ENCODE results near the gene ZCCHC7. TPM values are rescaled to one million over a fixed set of nuclear protein-coding genes. Genes with fewer than 3 reads are reported as not detected.
"Not testable (repeated sequence)": the region's sequence is repeated elsewhere in the genome, so short reads cannot be mapped to it uniquely, and the experiment has no call there.

The ZCCHC7 gene
- polyA plus RNA-seq, 1 donor from 2014 or later = 10.9 TPM

DNA sequence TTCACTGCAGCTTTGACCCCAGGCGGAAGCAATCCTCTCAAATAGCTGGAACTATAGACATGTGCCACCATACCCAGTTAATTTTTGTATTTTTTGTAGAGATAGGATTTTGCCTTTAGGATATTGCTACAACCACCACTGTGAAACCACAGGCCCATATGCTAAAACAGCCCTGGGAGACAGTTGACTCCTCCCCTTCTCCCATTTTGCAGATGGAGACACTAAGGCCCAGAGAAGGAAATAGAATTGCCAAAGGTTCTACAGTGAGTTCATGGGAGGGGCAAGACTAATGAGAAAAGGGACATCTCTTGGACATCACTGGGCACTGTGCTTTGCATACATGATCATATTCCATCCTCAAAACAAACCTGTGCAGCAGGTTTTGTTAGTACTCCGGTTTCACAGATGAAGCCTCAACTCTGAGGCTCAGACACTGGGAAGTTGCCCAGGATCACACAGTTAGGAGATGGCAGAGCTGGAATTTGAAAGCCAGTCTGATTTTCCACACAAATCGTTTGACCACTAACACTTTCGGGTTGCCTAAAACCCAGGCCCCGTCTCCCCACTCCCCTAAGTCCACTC is 27.6 kb upstream of the ZCCHC7 start:
- not testable (repeated sequence) for H3K9me3 ChIP-seq (ENCODE audit: low read length); H3K27ac ChIP-seq (ENCODE audit: low read length); H3K4me3 ChIP-seq (ENCODE audit: low read length); H3K27me3 ChIP-seq (ENCODE audit: insufficient read depth, low read depth, low read length); H3K79me2 ChIP-seq (replicated peaks; ENCODE audit: insufficient read depth, low read length); H3K4me2 ChIP-seq (ENCODE audit: low read length); H2AFZ ChIP-seq (ENCODE audit: low read depth, low read length); H3K36me3 ChIP-seq (ENCODE audit: insufficient read depth, low read length); H3F3A ChIP-seq (ENCODE audit: insufficient read depth, low read length, poor library complexity, severe bottlenecking); H3K9me2 ChIP-seq (ENCODE audit: insufficient read depth, low read length); H3K9ac ChIP-seq (ENCODE audit: low read length); H4K20me1 ChIP-seq (ENCODE audit: insufficient read depth)

DNA sequence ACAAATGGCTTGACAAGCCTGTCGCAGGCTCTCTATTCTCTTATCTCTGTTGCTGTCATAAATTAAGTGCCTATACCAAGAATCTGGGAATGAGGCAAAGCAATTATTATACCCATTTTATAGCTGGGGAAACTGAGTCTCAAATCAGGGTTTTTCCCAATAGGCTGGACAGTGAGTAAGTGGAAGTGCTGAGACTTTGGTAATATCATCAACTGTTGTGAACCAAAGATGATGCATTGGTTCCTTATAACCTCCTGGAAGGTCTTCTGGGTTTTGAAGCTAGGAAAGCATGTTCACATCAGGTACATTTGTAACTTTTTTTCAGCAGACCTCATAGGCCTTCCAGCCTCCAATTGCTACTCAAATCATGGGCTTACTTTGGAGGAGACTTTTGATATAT is 25.6 kb upstream of the ZCCHC7 start:
- Histone ChIP-seq H3K79me2 (replicated peaks; ENCODE audit: insufficient read depth, low read length) (no peaks in the 10 kb centered on the region), H3K9ac (ENCODE audit: low read length) (no peak overlapping the region), H3K4me2 (ENCODE audit: low read length) (no peak overlapping the region), H3K27ac (ENCODE audit: low read length) (no peak overlapping the region), H3K36me3 (ENCODE audit: insufficient read depth, low read length) (no peaks in the 10 kb centered on the region), H3K27me3 (ENCODE audit: insufficient read depth, low read depth, low read length) (no peaks in the 10 kb centered on the region), H3F3A (ENCODE audit: insufficient read depth, low read length, poor library complexity, severe bottlenecking) (no peaks in the 10 kb centered on the region), H3K9me2 (ENCODE audit: insufficient read depth, low read length) (no peaks in the 10 kb centered on the region), H4K20me1 (ENCODE audit: insufficient read depth) (no peaks in the 10 kb centered on the region), H3K4me3 (ENCODE audit: low read length) (no peak overlapping the region), H2AFZ (ENCODE audit: low read depth, low read length) (no peak overlapping the region), H3K9me3 (ENCODE audit: low read length) (no peaks in the 10 kb centered on the region)
- TF ChIP-seq RAD21 (conservative IDR thresholded peaks at IDR 0.05) (no peak), EP300 (conservative IDR thresholded peaks at IDR 0.05; ENCODE audit: poor library complexity, severe bottlenecking) (no peak), SMC3 (conservative IDR thresholded peaks at IDR 0.05; ENCODE audit: poor library complexity) (no peak), MXI1 (conservative IDR thresholded peaks at IDR 0.05; ENCODE audit: poor library complexity, severe bottlenecking) (no peak), EZH2 (IDR thresholded peaks at IDR 0.05; ENCODE audit: borderline replicate concordance, insufficient read depth, low read length, poor library complexity, severe bottlenecking) (no peak), POLR2AphosphoS5 (IDR thresholded peaks at IDR 0.05) (no peak)
- TF ChIP-seq, protein P1, sequence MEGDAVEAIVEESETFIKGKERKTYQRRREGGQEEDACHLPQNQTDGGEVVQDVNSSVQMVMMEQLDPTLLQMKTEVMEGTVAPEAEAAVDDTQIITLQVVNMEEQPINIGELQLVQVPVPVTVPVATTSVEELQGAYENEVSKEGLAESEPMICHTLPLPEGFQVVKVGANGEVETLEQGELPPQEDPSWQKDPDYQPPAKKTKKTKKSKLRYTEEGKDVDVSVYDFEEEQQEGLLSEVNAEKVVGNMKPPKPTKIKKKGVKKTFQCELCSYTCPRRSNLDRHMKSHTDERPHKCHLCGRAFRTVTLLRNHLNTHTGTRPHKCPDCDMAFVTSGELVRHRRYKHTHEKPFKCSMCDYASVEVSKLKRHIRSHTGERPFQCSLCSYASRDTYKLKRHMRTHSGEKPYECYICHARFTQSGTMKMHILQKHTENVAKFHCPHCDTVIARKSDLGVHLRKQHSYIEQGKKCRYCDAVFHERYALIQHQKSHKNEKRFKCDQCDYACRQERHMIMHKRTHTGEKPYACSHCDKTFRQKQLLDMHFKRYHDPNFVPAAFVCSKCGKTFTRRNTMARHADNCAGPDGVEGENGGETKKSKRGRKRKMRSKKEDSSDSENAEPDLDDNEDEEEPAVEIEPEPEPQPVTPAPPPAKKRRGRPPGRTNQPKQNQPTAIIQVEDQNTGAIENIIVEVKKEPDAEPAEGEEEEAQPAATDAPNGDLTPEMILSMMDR (IDR thresholded peaks at IDR 0.05; ENCODE audit: poor library complexity, severe bottlenecking) = no peak
- TF ChIP-seq, protein P2, sequence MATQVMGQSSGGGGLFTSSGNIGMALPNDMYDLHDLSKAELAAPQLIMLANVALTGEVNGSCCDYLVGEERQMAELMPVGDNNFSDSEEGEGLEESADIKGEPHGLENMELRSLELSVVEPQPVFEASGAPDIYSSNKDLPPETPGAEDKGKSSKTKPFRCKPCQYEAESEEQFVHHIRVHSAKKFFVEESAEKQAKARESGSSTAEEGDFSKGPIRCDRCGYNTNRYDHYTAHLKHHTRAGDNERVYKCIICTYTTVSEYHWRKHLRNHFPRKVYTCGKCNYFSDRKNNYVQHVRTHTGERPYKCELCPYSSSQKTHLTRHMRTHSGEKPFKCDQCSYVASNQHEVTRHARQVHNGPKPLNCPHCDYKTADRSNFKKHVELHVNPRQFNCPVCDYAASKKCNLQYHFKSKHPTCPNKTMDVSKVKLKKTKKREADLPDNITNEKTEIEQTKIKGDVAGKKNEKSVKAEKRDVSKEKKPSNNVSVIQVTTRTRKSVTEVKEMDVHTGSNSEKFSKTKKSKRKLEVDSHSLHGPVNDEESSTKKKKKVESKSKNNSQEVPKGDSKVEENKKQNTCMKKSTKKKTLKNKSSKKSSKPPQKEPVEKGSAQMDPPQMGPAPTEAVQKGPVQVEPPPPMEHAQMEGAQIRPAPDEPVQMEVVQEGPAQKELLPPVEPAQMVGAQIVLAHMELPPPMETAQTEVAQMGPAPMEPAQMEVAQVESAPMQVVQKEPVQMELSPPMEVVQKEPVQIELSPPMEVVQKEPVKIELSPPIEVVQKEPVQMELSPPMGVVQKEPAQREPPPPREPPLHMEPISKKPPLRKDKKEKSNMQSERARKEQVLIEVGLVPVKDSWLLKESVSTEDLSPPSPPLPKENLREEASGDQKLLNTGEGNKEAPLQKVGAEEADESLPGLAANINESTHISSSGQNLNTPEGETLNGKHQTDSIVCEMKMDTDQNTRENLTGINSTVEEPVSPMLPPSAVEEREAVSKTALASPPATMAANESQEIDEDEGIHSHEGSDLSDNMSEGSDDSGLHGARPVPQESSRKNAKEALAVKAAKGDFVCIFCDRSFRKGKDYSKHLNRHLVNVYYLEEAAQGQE (IDR thresholded peaks at IDR 0.05; ENCODE audit: borderline replicate concordance) = no peak

DNA sequence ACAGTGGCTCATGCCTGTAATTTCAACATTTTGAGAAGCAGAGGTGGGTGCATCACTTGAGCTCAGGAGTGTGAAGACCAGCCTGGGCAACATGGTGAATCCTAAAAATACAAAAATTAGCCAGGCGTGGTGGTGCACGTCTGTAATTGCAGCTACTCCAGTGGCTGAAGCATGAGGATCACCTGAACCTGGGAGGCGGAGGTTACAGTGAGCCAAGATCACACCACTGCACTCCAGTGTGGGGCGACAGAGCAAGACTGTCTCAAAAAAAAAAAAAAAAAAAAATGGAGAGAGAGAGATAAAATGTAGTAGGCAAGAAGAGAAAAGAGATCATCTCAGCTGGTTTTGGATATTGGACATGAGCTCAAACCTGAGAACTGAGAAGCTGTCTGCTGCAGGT is 23.7 kb upstream of the ZCCHC7 start:
- Histone ChIP-seq H3K9ac (ENCODE audit: low read length) (no peak overlapping the region), H4K20me1 (ENCODE audit: insufficient read depth) (no peaks in the 10 kb centered on the region), H2AFZ (ENCODE audit: low read depth, low read length) (no peak overlapping the region), H3K9me3 (ENCODE audit: low read length) (no peaks in the 10 kb centered on the region), H3K4me2 (ENCODE audit: low read length) (no peak overlapping the region), H3K9me2 (ENCODE audit: insufficient read depth, low read length) (no peaks in the 10 kb centered on the region), H3K27ac (ENCODE audit: low read length) (no peak overlapping the region), H3F3A (ENCODE audit: insufficient read depth, low read length, poor library complexity, severe bottlenecking) (no peaks in the 10 kb centered on the region), H3K4me3 (ENCODE audit: low read length) (no peak overlapping the region), H3K27me3 (ENCODE audit: insufficient read depth, low read depth, low read length) (no peaks in the 10 kb centered on the region), H3K36me3 (ENCODE audit: insufficient read depth, low read length) (no peaks in the 10 kb centered on the region), H3K79me2 (replicated peaks; ENCODE audit: insufficient read depth, low read length) (no peaks in the 10 kb centered on the region)
- TF ChIP-seq SMC3 (conservative IDR thresholded peaks at IDR 0.05; ENCODE audit: poor library complexity) = no peak
- TF ChIP-seq, protein P2 (IDR thresholded peaks at IDR 0.05; ENCODE audit: borderline replicate concordance) = no peak
- TF ChIP-seq POLR2AphosphoS5 (IDR thresholded peaks at IDR 0.05) = no peak
- no peak for TF ChIP-seq EP300 (conservative IDR thresholded peaks at IDR 0.05; ENCODE audit: poor library complexity, severe bottlenecking)
- no peak for TF ChIP-seq TAF1 (IDR thresholded peaks at IDR 0.05; ENCODE audit: low read depth)
- TF ChIP-seq, protein P1 (IDR thresholded peaks at IDR 0.05; ENCODE audit: poor library complexity, severe bottlenecking) = no peak
- no peak for TF ChIP-seq EZH2 (IDR thresholded peaks at IDR 0.05; ENCODE audit: borderline replicate concordance, insufficient read depth, low read length, poor library complexity, severe bottlenecking)
- no peak for TF ChIP-seq MXI1 (conservative IDR thresholded peaks at IDR 0.05; ENCODE audit: poor library complexity, severe bottlenecking)
- no peak for TF ChIP-seq RAD21 (conservative IDR thresholded peaks at IDR 0.05)

Data from neural cell (in vitro differentiated cells).